Measurements from ENCODE around the gene ZBED5.
"Not testable (repeated sequence)": the region's sequence is repeated elsewhere in the genome, so short reads cannot be mapped to it uniquely, and the experiment has no call there.

The ZBED5 gene

GRCh38 chr11:10857709-10858438 is at the start of gene ZBED5:
Gene ZBED5, minus strand, starts transcription at chr11:10858053. Its CDS starts 3,108 bp downstream, at chr11:10854945.
- DNase-seq = peak; percentile 99

GRCh38 chr11:10906521-10906920 is 48.7 kb upstream of the ZBED5 start:
- DNase-seq = no peak

- DNase-seq = peak; percentile 78
Measured at GRCh38 chr11:10902301-10903063, 44.6 kb upstream of the ZBED5 start.

- DNase-seq = no peak
Measured at GRCh38 chr11:10900681-10901415, 43.0 kb upstream of the ZBED5 start.

- DNase-seq = peak; percentile 96
Measured at GRCh38 chr11:10899121-10899830, 41.4 kb upstream of the ZBED5 start.

- no peak for DNase-seq
Measured at GRCh38 chr11:10898763-10899025, 40.8 kb upstream of the ZBED5 start.

GRCh38 chr11:10898003-10898762 is 40.3 kb upstream of the ZBED5 start:
- no peak for DNase-seq

GRCh38 chr11:10897150-10897549 is 39.3 kb upstream of the ZBED5 start:
- no peak for DNase-seq

GRCh38 chr11:10896493-10896892 is 38.6 kb upstream of the ZBED5 start:
- no peak for DNase-seq

- DNase-seq = no peak
Measured at GRCh38 chr11:10895285-10895684, 37.4 kb upstream of the ZBED5 start.

GRCh38 chr11:10894666-10895065 is 36.8 kb upstream of the ZBED5 start:
- DNase-seq = peak; percentile 64

- no peak for DNase-seq
Measured at GRCh38 chr11:10893714-10894151, 35.9 kb upstream of the ZBED5 start.

- peak; percentile 74 for DNase-seq
Measured at GRCh38 chr11:10892250-10892649, 34.4 kb upstream of the ZBED5 start.

GRCh38 chr11:10891151-10891720 is 33.4 kb upstream of the ZBED5 start:
- DNase-seq = no peak

- not testable (repeated sequence) for DNase-seq
Measured at GRCh38 chr11:10890083-10890482, 32.2 kb upstream of the ZBED5 start.

- no peak for DNase-seq
Measured at GRCh38 chr11:10887307-10887706, 29.5 kb upstream of the ZBED5 start.

GRCh38 chr11:10886652-10887250 is 28.9 kb upstream of the ZBED5 start:
- no peak for DNase-seq

- no peak for DNase-seq
Measured at GRCh38 chr11:10885703-10886363, 28.0 kb upstream of the ZBED5 start.

GRCh38 chr11:10884292-10884691 is 26.4 kb upstream of the ZBED5 start:
- not testable (repeated sequence) for DNase-seq

GRCh38 chr11:10881892-10882291 is 24.0 kb upstream of the ZBED5 start:
- no peak for DNase-seq
